Heart right ventricle (tissue), 16 donors: ENCODE results near the gene NTRK2. TPM values are rescaled to one million over a fixed set of nuclear protein-coding genes. Genes with fewer than 3 reads are reported as not detected.

ENCODE experiments used
- ATAC-seq, 8 donors: fragments of 200-7000 bp; cut with Tn5 transposase; one replicate each; pipeline ENCODE4 v1.9.1; 2020; ENCODE audit warnings: mild to moderate bottlenecking in 8 of 8, moderate library complexity in 8 of 8, moderate number of reproducible peaks in 1 of 8
- DNase-seq, 2 donors: peaks; one replicate each; pipeline ENCODE4 v3.0.0-alpha.2; 2020
- H3K27ac ChIP-seq, 10 donors: fragments of 200-600 bp; sonication (generic) in 2 of 10; one replicate each; pipeline versions ENCODE4 v1.5.0 to v1.8.0; 2020 to 2022; ENCODE audit warnings: mild to moderate bottlenecking in 3 of 10
- H3K27me3 ChIP-seq, 7 donors: fragments of 200-600 bp; one replicate each; pipeline ENCODE4 v1.8.0; 2021 to 2022; ENCODE audit warnings: mild to moderate bottlenecking in 2 of 7
- H3K36me3 ChIP-seq, 9 donors: fragments of 200-600 bp; sonication (generic) in 1 of 9; one replicate each; pipeline versions ENCODE4 v1.5.0 to v1.8.0; 2020 to 2022; ENCODE audit warnings: mild to moderate bottlenecking in 2 of 9
- H3K4me1 ChIP-seq, 9 donors: fragments of 200-600 bp; sonication (generic) in 1 of 9; one replicate each; pipeline versions ENCODE4 v1.5.0 to v1.8.0; 2020 to 2022; ENCODE audit warnings: mild to moderate bottlenecking in 4 of 9
- H3K4me3 ChIP-seq, 10 donors: fragments of 200-600 bp; sonication (generic) in 2 of 10; one replicate each; pipeline versions ENCODE4 v1.5.0 to v1.8.0; 2020 to 2022; ENCODE audit warnings: mild to moderate bottlenecking in 7 of 10, moderate library complexity in 2 of 10
- H3K9me3 ChIP-seq, 11 donors: fragments of 200-600 bp in 10 of 11; sonication (generic) in 2 of 11; one replicate each; pipeline versions ENCODE4 v1.5.0 to v1.8.0; 2013 to 2022; ENCODE audit warnings: mild to moderate bottlenecking in 2 of 11, control low read depth in 1 of 11, moderate library complexity in 1 of 11
- CTCF ChIP-seq, 9 donors: fragments of 200-600 bp; sonication (generic) in 2 of 9; IDR thresholded peaks; one replicate each; pipeline versions ENCODE4 v1.5.0 to v1.8.0; 2021 to 2022; ENCODE audit warnings: antibody characterized with exemption in 9 of 9, mild to moderate bottlenecking in 5 of 9, moderate library complexity in 1 of 9
- WGBS, 2 donors: extraction: QIAGEN DNeasy Blood & Tissue Kit; methylation state at CpG; one replicate each; pipeline ENCODE4 v1.1.7; 2013; ENCODE audit warnings: inconsistent platforms in 1 of 2; 5-methylcytosine and 5-hydroxymethylcytosine counted together
- intact Hi-C, 10 donors: fragments of 100-400 bp; cut with DNase I; formaldehyde crosslinking; loops; one replicate each; pipeline versions ENCODE4 v1.11.1 to v1.14.2; 2022
- polyA plus RNA-seq, 2 donors: library from polyadenylated mRNA; stranded (reverse); fragments of 200-250 nt; gene quantifications; one replicate each; pipeline ENCODE4 v1.2.3, GENCODE V29; 2013
- total RNA-seq, 10 donors: library from RNA; stranded (reverse); fragmentation: NEBNext Ultra II Directional in 3 of 10; extraction: Animal tissue kit (Norgen Biotek cat#: 25700) in 3 of 10; gene quantifications; one replicate each; pipeline versions ENCODE4 v1.2.1 to v1.2.4, GENCODE V29; 2021 to 2023
- donor health status: Arrhythmogenic right ventricular cardiomyopathy.
- donor health status: ischemic (EF 13 %, LVEDD 7.1; RV severe dilation, severe dysfunction).
- donor health status: healthy with polysubstance abuse.
- donor health status: DM: no; HTN: yes; CAD: no.
- donor health status: DM: no; HTN: no; CAD: no.
- donor health status: ischemic (EF 25% LVEDD 6.9; RV normal size, moderate dysfunction).
- donor health status: ischemic (EF 25% LVEDD 5.7; RV mildly dilated, moderate dysfunction).
- donor health status: healthy.
- donor health status: DM: yes; HTN: yes; CAD: no.
- donor health status: Ischemic cardiomyopathy.
- donor health status: ischemic (EF 35%, LVEDD 5.7; RV mildly dilated, moderate dysfunction).
- donor health status: nonischemic (EF 11% LVEDD 7.7; RV severe dilation, severe dysfunction).
- donor health status: DM: yes; HTN: yes; CAD: no.
- donor health status: PGD.
- donor health status: ischemic (EF 29% LVEDD 5.4; RV normal size, mild dysfunction).
- donor health status: nonischemic (EF 23%, LVEDD 6.1; RV moderate dilation, normal function).

NTRK2 gene
- total and polyA plus RNA-seq, 12 donors, result 1.8 to 7.7 (median 3.0) TPM

GRCh38 chr9:85025638-85026037 lies 356.1 kb downstream of the NTRK2 start:
- intact Hi-C loops, result no loop called here
- Histone ChIP-seq H3K9me3 (no peaks in the 10 kb centered on the region), H3K4me3 (no peak overlapping the region), H3K27ac (no peak overlapping the region), H3K36me3 (no peaks in the 10 kb centered on the region), H3K4me1 (no peaks in the 10 kb centered on the region), H3K27me3 (no peaks in the 10 kb centered on the region)
- TF ChIP-seq CTCF (IDR thresholded peaks at IDR 0.05), result no peak
- ATAC-seq (no peak), DNase-seq (no peak)
- WGBS, 2 donors, result 31 to 55% methylated on average over 1 of the region's 1 CpG

- H3K9me3 ChIP-seq, result peaks cover 0 to 13% (median 7%) of the 10 kb centered on the region in 11 donors
- TF ChIP-seq CTCF (IDR thresholded peaks at IDR 0.05), result no peak
- H3K27me3 ChIP-seq, result no peaks in the 10 kb centered on the region
- no peak overlapping the region for H3K27ac ChIP-seq
- no peak for DNase-seq
- no peak overlapping the region for H3K4me3 ChIP-seq
- ATAC-seq, result no peak
- no peaks in the 10 kb centered on the region for H3K4me1 ChIP-seq
- WGBS, 2 donors, result 71 to 93% methylated on average over 3 of the region's 3 CpGs
- intact Hi-C loops, result no loop called here
- no peaks in the 10 kb centered on the region for H3K36me3 ChIP-seq
Observed at GRCh38 chr9:85027870-85028269, 358.3 kb downstream of the NTRK2 start.

GRCh38 chr9:85030316-85030715 lies 360.8 kb downstream of the NTRK2 start:
- DNase-seq, result no peak
- H3K36me3 ChIP-seq, result no peaks in the 10 kb centered on the region
- WGBS, 2 donors, result 41 to 72% methylated on average over 1 of the region's 1 CpG
- H3K4me1 ChIP-seq, result no peaks in the 10 kb centered on the region
- peaks cover 0 to 6% (median 0%) of the 10 kb centered on the region in 7 donors for H3K27me3 ChIP-seq
- H3K9me3 ChIP-seq, result peaks cover 0 to 16% (median 7%) of the 10 kb centered on the region in 11 donors
- no peak overlapping the region for H3K27ac ChIP-seq
- no peak overlapping the region for H3K4me3 ChIP-seq
- TF ChIP-seq CTCF (IDR thresholded peaks at IDR 0.05), result no peak
- ATAC-seq, result no peak
- intact Hi-C loops, result no loop called here

GRCh38 chr9:85036496-85036895 lies 367.0 kb downstream of the NTRK2 start:
- TF ChIP-seq CTCF (IDR thresholded peaks at IDR 0.05), result no peak
- Histone ChIP-seq H3K27ac (no peak overlapping the region), H3K27me3 (peaks cover 0 to 16% (median 10%) of the 10 kb centered on the region in 7 donors), H3K36me3 (no peaks in the 10 kb centered on the region), H3K9me3 (peaks cover 0 to 16% (median 7%) of the 10 kb centered on the region in 11 donors), H3K4me3 (no peak overlapping the region), H3K4me1 (no peaks in the 10 kb centered on the region)
- WGBS, 2 donors, result 50 to 84% methylated on average over 2 of the region's 2 CpGs
- no peak for DNase-seq
- intact Hi-C loops, result no loop called here
- ATAC-seq, result no peak
